HG03139 (cell line): Measurements from ENCODE around the gene FNDC3B.
"Not testable (repeated sequence)": the region's sequence is repeated elsewhere in the genome, so short reads cannot be mapped to it uniquely, and the experiment has no call there.

Experiments used
- ATAC-seq: cut with Tn5 transposase; IDR thresholded peaks from one replicate; pipeline ENCODE4 v1.9.1; 2021; ENCODE audit not compliant: unreplicated experiment

FNDC3B gene

DNA sequence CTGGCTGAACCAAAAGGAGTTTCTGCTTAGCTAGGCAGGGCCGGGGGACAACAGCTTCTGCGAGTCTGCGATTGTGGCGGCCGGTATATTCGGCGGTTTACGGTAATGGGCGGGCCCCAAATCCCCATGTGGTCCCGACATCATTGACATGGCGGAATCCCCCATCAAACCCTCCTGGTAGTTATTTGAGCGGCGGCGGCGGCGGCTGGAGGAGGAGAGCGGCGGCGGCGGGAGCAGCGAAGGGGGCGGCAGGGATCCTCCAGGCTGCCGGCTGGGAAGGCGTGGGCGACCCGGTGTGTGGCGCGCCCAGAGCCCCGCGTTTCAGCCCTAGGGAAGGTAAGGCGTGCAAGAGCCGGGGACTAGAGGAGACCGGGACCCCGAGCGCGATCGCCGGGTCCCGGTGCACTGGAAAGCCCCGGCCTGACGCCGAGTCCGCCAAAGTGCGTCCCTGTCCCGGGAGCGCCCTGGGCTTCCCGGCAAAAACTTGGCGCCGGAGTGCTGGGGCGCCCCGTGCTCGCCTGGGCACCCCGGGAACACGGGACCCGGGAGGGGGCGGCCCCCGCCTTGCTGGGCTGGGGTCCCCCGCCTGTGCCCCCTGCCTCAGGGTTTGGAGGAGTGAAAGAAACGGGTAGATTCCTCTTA is at the start of gene FNDC3B:
FNDC3B (plus strand) TSS at position 143 of the 642 bp plus-strand sequence. CDS start 72,902 bp downstream, outside the sequence.
- ATAC-seq, result peak; percentile 64

DNA sequence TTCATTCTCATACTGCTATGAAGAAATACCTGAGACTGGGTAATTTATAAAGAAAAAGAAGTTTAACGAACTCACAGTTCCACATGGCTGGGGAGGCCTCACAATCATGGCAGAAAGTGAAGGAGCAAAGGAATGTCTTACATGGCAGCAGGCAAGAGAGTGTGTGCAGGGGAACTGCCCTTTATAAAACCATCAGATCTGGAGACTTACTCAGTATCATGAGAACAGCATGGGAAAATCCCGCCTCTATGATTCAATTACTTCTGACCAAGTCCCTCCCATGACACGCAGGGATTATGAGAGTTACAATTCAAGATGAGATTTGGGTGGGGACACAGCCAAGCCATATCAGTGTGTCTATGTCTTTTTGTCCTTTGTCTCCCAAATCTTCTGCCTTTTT is 49.1 kb upstream of the FNDC3B start:
- not testable (repeated sequence) for ATAC-seq

DNA sequence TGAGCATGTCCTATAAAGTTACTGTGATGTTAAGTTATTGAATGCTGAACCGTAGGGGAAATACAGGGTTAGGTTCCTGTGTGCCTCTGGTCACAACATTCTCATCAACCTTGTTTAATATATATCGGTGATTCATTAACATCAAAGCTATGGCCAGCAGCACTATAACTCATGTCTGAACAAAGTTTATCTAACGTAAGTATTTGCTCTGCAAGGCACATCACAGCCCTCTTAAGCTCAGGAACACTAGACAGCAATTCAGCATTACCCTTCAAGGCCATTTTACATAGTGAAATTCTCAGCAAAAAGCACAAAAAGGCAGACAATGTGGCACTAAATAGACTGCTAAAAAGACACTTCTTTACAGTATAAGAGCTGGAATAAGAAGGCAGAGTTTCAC is 48.2 kb upstream of the FNDC3B start:
- ATAC-seq, result no peak

DNA sequence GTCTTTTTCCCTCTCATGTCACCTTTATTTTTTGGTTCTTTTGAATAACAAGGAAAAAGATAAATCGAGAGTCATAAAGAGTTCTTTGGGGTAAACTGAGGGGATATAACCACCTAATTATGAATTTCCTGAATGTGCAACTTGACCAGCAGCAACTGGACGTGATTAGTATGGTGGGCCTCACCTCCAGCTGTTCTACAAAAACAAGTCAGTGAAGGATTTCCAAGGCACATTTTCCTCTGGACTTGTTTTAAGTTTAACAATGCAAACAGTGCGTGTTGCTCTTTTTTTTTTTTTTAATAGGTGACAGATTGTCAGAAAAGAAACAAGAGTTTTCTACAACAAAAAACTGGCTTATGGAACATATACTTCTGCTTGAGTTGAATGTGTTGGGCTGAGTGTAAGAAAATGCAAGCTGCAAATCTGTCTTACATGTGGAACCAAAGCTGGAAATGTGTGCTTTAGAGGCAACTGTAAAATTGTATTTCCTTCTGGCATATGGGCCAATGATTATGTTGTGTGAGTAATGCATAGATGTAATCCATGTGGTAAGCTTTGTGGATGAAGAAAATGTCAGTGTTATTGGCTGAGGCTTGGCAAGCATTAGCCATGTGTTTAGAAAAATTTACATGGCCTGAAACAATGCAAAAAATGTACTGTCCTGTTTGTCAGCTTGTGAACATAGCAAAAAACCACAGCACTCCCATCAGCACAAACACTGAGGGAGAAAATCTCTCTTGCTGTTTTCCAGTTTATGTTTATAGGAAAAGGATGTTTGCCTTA is 44.5 kb upstream of the FNDC3B start:
- ATAC-seq, result no peak

DNA sequence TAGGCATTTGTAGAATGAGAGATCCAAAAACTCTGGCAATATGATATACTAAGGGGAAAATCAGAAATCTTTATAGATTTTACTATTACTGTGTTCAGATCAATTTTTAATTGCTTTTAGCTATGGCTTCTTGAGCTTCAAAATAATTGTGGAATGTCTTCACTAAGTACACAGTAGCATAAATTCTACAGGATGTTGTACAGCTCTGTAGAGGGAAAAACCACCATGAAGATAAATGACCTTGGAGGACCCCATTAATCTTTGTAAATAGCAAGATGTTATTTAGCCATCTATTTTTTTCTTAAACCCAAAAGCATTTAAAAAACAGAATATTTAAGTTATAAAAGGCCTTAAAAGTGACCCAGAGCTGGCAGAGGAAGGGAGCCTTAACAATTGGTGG is 43.9 kb upstream of the FNDC3B start:
- ATAC-seq, result no peak

DNA sequence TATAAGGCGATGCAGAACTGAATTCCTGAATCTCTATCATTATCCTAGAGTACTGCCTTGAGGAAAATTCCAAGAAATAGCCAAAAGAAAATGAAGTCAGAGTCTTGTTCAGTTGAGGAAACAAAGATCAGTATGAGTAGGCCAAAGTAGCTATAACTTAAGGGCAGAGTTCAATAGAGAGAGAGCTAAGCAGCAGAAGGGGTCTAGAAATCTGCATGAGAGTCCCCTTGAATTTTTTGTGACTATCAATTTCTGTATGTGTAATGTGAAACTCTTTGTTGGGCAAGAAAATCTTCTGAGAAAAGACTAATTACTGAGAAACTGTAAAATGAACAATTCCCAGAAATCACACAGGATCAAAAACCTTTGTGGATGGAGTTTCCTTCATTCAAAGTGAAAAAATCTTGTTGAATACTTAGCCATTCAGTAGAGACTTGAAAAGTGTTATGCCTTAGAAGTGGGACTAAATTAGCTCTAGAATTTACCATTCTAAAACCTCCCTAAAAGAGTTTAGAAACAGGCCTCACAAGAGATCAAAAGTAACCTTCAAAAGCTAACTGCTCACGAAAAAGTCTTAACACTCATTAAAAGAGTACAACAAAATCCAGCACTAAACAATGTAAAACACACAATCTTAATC is 43.1 kb upstream of the FNDC3B start:
- no peak for ATAC-seq

DNA sequence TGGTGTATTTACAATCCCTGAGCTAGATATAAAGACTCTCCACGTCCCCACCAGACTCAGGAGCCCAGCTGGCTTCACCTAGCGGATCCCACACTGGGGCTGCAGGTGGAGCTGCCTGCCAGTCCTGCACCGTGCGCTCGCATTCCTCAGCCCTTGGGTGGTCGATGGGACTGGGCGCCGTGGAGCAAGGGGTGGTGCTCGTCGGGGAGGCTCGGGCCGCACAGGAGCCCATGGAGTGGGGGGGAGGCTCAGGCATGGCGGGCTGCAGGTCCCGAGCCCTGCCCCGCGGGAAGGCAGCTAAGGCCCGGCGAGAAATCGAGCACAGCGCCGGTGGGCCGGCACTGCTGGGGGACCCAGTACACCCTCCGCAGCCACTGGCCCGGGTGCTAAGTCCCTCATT is 40.6 kb upstream of the FNDC3B start:
- ATAC-seq, result not testable (repeated sequence)

DNA sequence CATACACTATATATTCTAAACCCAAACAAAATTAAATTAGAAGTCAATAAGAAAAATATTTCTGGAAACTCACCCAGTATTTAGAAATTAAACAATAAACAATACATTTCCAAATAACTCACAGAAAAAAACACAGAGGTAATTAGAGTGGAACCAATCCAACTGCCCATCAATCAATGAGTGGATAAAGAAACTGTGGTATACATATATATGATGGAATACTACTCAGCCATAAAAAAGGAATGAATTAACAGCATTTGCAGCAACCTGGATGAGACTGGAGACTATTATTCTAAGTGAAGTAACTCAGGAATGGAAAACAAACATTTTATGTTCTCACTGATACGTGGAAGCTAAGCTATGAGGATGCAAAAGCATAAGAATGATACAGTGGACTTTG is 37.8 kb upstream of the FNDC3B start:
- not testable (repeated sequence) for ATAC-seq

DNA sequence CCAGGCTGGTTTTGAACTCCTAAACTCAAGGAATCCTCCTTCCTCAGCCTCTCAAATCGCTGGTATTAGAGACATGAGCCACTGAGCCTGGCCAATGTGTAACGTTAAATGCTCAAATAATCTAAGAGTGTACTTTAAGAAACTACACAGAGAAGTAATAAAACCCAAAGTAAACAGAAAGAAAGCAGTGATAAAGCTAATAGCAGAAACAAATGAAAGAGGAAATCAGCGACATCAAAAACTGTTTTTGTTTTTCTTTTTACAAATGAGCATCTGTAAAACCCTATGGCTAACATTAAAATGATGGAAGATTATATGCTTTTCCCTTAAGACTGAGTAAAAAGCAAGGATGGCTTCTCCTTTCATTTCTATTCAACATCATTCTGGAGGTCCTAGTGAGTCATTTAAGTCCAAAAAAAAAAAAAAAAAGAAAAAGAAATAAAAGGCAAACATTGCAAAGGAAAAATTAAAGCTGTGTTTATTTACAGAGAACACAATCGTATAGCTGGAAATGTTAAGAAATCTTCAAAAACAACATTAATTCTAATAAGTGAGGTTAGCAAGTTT is 36.8 kb upstream of the FNDC3B start:
- no peak for ATAC-seq

DNA sequence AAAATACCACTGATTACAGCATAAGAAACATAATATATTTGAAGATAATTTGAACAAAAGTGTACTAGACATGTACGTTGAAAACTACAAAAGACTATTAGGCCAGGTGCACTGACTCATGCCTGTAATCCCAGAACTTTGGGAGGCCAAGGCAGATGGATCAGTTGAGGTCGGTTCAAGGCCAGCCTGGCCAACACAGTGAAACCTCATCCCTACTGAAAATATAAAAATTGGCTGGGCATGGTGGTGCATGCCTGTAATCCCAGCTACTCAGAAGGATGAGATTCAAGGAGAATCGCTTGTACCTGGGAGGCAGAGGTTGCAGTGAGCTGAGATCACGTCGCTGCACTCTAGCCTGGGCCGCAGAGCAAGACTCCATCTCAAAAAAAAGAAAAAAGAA is 36.2 kb upstream of the FNDC3B start:
- ATAC-seq, result no peak

DNA sequence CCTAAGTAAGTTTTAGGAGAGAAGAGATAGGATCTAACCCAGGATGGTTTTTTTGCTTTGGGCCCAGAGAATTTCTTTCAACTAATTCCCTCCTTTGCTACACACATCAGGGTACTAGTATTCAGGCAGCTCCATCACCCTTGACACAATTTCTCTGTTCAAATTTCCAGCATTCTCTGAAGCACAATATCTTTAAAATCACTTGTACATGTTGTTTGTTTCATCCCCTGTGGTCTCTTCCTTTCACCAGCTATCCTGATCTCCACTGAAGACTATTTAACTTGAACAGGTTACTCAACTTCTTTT is 32.4 kb upstream of the FNDC3B start:
- ATAC-seq, result no peak

DNA sequence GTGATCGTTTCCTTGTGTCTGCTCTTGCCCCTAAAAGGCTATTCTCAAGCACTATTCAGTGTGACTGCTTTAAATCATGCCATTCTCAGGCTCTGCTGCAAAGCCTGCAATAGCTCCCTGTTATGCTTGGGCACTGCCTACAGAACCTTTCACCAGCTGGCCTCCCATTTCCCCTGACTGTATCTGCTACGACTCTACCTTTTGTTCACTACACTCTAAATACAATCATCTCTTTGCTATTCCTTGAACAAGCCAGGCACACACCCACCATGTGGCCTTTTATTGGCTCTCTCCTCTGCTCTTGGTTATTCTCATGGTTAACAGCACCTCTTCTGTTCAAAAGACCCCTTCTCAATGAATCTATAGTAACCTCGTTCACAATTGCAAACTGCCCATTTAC is 29.6 kb upstream of the FNDC3B start:
- no peak for ATAC-seq

DNA sequence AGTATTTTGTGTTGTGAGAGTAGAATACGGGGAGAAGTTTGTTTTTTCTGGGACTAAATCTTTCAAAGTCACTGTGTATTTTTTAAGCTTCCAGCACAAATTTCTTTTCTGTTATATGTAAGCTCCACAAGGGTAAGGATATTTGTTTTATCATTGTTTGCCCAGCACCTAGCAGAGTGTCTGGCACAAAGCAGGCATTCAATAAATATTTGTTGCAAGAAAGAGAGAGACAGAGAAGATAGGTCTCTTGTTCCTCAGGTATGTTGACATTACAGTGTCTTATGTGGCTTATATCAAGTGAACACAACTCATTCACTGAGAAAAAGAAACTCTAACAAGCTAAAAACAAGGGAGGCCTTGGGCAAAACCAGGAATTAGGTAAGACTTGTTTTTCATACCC is 26.6 kb upstream of the FNDC3B start:
- no peak for ATAC-seq

DNA sequence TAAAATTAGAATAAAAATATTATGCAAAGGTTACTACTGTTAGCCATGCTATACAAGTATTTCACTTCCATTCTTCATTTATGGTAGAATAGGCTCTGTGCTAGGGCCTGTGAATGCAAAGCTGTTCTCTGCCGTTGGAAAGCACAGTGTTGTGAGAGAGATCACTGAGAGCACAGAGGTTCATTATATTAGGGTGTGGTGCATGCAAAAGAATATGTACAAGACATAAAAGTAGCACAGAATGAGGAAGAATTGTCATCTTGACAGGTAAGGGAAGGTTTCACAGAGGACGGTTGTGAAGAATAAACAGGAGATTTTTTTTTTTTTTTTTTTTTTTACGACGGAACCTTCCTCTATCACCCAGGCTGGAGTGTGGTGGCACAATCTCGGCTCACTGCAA is 25.2 kb upstream of the FNDC3B start:
- ATAC-seq, result no peak

DNA sequence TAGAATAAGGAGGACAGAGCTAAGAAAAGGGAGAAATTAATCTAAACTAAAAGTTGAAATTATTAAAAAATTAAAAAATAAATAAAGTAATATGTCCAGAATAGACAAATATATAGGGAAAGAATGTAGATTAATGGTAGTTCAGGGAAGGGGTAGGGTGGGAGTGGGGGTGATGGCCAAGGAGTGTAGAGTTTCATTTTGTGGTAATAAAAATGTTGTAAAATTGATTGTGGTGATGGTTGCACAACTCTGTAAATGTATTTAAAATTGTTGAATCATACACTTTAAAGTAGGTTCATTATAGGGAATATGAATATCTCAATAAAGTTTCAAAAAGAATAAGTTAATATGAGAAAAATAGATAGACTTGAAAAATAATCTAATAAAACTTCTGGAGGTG is 21.0 kb upstream of the FNDC3B start:
- no peak for ATAC-seq

DNA sequence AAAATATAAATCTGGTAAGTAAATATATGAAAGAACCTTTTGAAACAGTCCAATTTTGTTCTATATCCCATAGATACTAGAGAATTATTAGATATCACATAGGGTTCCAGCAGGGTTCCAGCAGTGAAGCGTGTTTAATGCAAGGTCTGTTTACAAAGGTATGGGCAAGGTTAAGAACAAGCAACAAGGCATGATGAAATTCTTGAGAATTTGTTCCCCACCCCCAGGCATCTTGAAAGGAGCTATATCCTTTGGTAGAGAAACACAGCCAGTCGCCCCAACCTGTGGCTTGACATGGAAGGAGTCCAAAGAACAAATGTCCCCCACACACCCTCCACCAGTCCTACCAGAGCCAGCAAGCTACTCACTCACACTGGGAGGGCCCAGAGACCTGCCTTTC is 18.6 kb upstream of the FNDC3B start:
- ATAC-seq, result no peak

DNA sequence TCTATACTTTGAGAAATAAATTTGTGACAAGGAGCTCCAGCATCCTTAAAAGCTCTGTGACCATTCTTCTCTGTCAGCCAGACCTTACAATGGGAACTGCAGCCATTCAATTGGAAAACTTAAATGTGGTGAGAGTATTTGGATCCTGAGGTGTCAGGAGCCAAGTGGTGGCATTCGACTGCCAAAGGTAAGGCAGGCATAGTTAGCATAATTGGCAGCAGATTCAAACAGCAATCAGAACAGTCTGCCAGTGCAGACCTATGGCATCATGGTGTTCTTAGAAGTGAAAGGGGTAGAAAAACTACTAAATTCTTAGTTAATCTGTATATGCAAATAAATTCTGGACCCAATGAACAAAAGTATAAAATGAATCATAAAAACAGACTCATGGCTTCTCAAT is 18.2 kb upstream of the FNDC3B start:
- no peak for ATAC-seq

DNA sequence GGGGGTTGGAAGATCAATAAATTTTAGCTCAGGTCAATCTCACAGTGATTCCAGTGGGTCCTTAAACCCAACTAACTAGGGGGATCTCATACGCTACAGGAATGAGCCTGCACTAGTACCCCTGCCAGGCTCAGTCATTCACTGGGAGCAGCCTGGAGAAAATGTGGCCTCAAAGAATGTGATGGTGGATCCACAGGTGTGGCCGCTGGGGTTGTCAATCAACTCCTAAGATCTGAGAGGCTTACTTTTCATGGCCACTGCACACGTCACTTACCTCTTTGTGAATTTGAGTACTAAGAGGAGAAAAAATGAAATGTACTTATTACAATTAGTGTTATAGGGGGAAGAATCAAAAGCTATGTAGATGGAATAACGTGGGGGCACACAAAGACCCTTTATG is 17.5 kb upstream of the FNDC3B start:
- ATAC-seq, result no peak

DNA sequence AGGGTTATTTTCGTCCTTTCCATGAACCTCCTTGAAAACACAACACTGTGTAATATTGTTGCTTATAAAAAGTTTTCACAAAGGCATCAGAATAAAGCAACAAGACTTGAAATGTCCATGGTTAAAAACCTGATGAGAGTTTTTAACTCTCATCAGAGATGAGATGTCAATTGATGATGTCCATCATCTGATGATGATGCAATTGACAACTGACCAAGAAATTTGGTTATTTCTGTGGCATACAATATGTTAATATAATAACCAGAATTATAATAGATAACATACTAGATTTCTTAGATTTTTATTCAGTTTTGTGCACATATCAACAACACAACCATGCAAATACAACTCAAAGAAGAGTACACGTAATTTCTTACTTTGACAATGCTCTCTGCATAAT is 15.5 kb upstream of the FNDC3B start:
- no peak for ATAC-seq

DNA sequence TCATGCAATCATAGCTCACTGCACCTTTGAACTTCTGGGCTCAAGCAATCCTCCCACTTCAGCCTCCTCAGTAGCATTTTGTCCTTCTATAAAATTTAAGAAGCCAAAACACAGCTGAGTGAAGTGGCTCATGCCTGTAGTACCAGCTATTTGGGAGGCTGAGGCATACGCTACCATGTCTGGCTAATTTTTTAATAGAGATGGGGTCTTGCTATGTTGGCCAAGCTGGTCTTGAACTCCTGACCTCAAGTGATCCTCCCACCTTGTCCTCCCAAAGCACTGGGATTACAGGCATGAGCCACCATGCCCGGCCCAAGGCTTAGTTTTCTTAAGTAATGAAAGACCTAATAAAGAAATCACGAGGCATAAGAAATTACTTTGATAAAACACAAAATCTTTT is 14.7 kb upstream of the FNDC3B start:
- ATAC-seq, result no peak

DNA sequence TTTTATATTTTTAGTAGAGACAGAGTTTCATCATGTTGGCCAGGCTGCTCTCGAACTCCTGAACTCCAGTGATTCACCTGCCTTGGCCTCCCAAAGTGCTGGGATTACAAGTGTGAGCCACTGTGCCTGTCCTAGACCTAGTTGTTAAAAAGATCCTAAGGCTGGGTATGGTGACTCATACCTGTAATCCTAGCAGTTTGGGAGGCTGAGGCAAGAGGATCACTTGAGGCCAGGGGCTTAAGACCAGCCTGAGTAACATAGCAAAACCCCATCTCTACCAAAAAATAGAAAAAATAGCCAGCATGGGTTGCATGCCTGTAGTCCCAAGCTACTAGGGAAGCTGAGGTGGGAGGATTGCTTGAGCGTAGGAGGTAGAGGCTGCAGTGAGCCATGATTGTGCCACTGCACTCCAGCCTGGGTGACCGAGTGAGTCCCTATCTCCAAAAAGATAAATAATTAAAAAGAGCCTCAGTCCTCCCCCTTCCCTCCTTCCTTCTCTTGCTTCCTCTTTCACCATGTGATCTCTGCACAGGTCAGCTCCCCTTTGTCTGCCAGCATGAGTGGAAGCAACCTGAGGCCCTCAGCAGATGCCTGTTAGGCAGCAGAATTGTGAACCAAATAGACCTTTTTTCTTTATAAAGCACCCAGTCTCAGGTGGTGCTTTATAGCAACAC is 9.8 kb upstream of the FNDC3B start:
- no peak for ATAC-seq

DNA sequence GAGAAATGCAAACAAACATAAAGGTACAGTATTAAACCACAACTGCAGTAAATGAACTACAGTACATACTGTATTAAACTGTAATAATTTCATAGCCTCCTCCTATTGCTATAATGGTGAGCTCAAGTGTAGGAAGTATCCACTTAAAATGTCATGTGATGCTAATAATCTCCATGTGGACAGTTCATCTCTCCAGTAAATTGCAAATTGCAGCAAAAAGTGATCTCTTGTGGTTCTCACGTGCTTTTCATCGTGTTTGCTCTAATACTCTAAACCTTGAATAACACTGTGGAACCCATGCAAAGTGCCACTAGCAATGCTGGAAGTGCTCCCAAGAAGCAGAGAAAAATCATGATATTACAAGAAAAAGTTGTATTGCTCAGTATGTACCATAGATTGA is 9.2 kb upstream of the FNDC3B start:
- ATAC-seq, result no peak
